ENCODE results near the gene SLC2A3. TPM values are rescaled to one million over a fixed set of nuclear protein-coding genes. Genes with fewer than 3 reads are reported as not detected.
"Not testable (repeated sequence)": the region's sequence is repeated elsewhere in the genome, so short reads cannot be mapped to it uniquely, and the experiment has no call there.

SLC2A3 gene
- total RNA-seq, 1 donor from 2014 or later, result 80.3 TPM

- peak overlapping the region; percentile 68 for H3K27ac Mint-ChIP-seq (ENCODE audit: unreplicated experiment)
- no peaks in the 10 kb centered on the region for H3K36me3 Mint-ChIP-seq (ENCODE audit: unreplicated experiment)
- H3K4me1 Mint-ChIP-seq (ENCODE audit: unreplicated experiment), result peaks cover 14% of the 10 kb centered on the region
- no peaks in the 10 kb centered on the region for H3K27me3 Mint-ChIP-seq (ENCODE audit: unreplicated experiment)
- TF ChIP-seq CTCF (IDR thresholded peaks at IDR 0.05), result no peak
- DNase-seq (ENCODE audit: extremely low spot score, unreplicated experiment), result no peak
- H3K4me3 Mint-ChIP-seq (ENCODE audit: unreplicated experiment), result no peak overlapping the region
- H3K9me3 Mint-ChIP-seq (ENCODE audit: unreplicated experiment), result no peaks in the 10 kb centered on the region
Measured at GRCh38 chr12:7905071-7905470, 30.9 kb downstream of the SLC2A3 start.

DNA sequence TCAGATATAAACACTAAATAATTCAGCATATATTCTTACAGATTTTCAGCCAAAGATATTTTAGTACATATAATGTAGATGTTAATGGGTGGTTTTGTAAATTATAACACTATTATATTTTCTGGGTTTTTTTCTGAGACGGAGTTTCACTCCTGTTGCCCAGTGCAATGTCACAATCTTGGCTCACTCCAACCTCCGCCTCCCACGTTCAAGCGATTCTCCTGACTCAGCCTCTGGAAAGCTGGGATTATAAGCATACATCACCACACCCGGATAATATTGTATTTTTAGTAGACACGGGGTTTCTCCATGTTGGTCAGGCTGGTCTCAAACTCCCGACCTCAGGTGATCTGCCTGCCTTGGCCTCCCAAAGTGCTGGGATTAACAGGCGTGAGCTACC, 33.6 kb downstream of the SLC2A3 start:
- not testable (repeated sequence) for H3K36me3 Mint-ChIP-seq (ENCODE audit: unreplicated experiment); H3K9me3 Mint-ChIP-seq (ENCODE audit: unreplicated experiment); H3K27ac Mint-ChIP-seq (ENCODE audit: unreplicated experiment)

DNA sequence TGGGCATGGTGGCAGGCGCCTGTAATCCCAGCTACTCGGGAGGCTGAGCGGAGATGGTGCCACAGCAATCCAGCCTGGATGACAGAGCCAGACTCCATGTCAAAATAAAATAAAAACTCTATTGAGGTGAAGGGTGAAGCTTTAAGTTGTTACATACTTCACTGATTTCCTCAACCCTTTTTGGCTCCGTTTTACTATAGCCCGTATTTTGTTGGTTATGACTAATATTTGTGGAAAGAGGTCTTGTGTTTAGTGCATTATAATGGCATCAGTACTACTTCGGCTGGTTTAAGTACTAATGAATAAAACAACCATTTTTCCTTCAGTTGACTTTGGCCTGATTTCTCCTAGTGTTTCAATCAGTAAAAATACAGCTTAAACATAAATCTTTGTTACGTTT, 36.2 kb downstream of the SLC2A3 start:
- Mint-ChIP-seq H3K4me3 (ENCODE audit: unreplicated experiment) (no peak overlapping the region), H3K9me3 (ENCODE audit: unreplicated experiment) (no peaks in the 10 kb centered on the region), H3K27me3 (ENCODE audit: unreplicated experiment) (no peaks in the 10 kb centered on the region), H3K4me1 (ENCODE audit: unreplicated experiment) (peaks cover under 1% of the 10 kb centered on the region), H3K27ac (ENCODE audit: unreplicated experiment) (no peak overlapping the region), H3K36me3 (ENCODE audit: unreplicated experiment) (no peaks in the 10 kb centered on the region)
- DNase-seq (ENCODE audit: extremely low spot score, unreplicated experiment), result no peak
- no peak for TF ChIP-seq CTCF (IDR thresholded peaks at IDR 0.05)

More for the DNA sequence above, 33.6 kb downstream of the SLC2A3 start:
- H3K27me3 Mint-ChIP-seq (ENCODE audit: unreplicated experiment); H3K4me3 Mint-ChIP-seq (ENCODE audit: unreplicated experiment); DNase-seq (ENCODE audit: extremely low spot score, unreplicated experiment): not testable (repeated sequence)
- H3K4me1 Mint-ChIP-seq (ENCODE audit: unreplicated experiment), result peaks cover 14% of the 10 kb centered on the region

- H3K27me3 Mint-ChIP-seq (ENCODE audit: unreplicated experiment); H3K4me3 Mint-ChIP-seq (ENCODE audit: unreplicated experiment); H3K9me3 Mint-ChIP-seq (ENCODE audit: unreplicated experiment): not testable (repeated sequence)
Measured at GRCh38 chr12:7896726-7897125, 39.3 kb downstream of the SLC2A3 start.

DNA sequence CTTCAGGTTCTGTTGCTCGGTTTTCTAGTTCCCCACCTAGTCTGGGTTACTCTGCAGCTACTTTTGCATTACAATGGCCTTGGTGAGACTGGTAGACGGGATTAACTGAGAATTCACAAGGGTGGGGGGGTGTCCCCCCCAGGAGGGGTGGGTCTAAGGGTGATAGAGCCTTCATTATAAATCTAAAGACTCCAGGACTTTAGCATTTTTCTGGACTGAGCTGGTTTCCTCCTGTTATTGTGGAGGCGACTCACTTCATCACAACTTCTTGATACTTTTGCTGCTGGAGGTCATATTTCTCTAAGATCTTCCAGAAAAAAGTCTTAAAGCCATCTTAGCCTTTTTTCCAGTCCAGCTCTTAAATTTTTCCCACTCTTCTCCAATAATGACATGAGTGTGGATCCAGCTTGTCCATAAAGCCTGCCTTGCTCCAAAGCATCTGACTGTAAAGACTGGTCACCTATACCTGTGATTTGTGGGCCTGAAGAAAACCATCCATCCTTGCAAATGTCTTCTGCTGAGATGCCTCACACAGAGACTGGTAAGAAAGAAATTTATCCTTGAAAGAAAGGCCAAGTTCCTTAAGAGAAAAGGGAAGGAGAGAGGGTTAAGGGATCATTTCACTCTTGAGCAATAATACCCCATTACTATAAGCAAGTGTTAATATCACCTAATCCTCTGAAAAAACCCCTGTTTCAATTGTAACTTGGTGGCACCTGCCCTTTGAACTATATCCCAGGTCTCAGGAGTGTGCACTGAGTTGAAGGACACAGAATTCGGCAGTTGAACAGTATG, 43.6 kb downstream of the SLC2A3 start:
- H3K4me3 Mint-ChIP-seq (ENCODE audit: unreplicated experiment), result no peak overlapping the region
- H3K27ac Mint-ChIP-seq (ENCODE audit: unreplicated experiment), result no peak overlapping the region
- no peaks in the 10 kb centered on the region for H3K9me3 Mint-ChIP-seq (ENCODE audit: unreplicated experiment)
- no peak for DNase-seq (ENCODE audit: extremely low spot score, unreplicated experiment)
- TF ChIP-seq CTCF (IDR thresholded peaks at IDR 0.05), result no peak
- no peaks in the 10 kb centered on the region for H3K27me3 Mint-ChIP-seq (ENCODE audit: unreplicated experiment)
- no peaks in the 10 kb centered on the region for H3K36me3 Mint-ChIP-seq (ENCODE audit: unreplicated experiment)
- peaks cover 17% of the 10 kb centered on the region for H3K4me1 Mint-ChIP-seq (ENCODE audit: unreplicated experiment)

More at GRCh38 chr12:7896726-7897125, 39.3 kb downstream of the SLC2A3 start:
- H3K4me1 Mint-ChIP-seq (ENCODE audit: unreplicated experiment); H3K36me3 Mint-ChIP-seq (ENCODE audit: unreplicated experiment); H3K27ac Mint-ChIP-seq (ENCODE audit: unreplicated experiment); DNase-seq (ENCODE audit: extremely low spot score, unreplicated experiment): not testable (repeated sequence)

GRCh38 chr12:7884689-7885088, 51.3 kb downstream of the SLC2A3 start:
- no peaks in the 10 kb centered on the region for H3K27me3 Mint-ChIP-seq (ENCODE audit: unreplicated experiment)
- no peak for TF ChIP-seq CTCF (IDR thresholded peaks at IDR 0.05)
- H3K36me3 Mint-ChIP-seq (ENCODE audit: unreplicated experiment), result no peaks in the 10 kb centered on the region
- H3K27ac Mint-ChIP-seq (ENCODE audit: unreplicated experiment), result no peak overlapping the region
- peaks cover 6% of the 10 kb centered on the region for H3K4me1 Mint-ChIP-seq (ENCODE audit: unreplicated experiment)
- H3K4me3 Mint-ChIP-seq (ENCODE audit: unreplicated experiment), result no peak overlapping the region
- no peak for DNase-seq (ENCODE audit: extremely low spot score, unreplicated experiment)
- no peaks in the 10 kb centered on the region for H3K9me3 Mint-ChIP-seq (ENCODE audit: unreplicated experiment)

GRCh38 chr12:7881736-7882120, 54.3 kb downstream of the SLC2A3 start:
- not testable (repeated sequence) for H3K4me1 Mint-ChIP-seq (ENCODE audit: unreplicated experiment); H3K27ac Mint-ChIP-seq (ENCODE audit: unreplicated experiment); H3K36me3 Mint-ChIP-seq (ENCODE audit: unreplicated experiment); H3K27me3 Mint-ChIP-seq (ENCODE audit: unreplicated experiment); H3K4me3 Mint-ChIP-seq (ENCODE audit: unreplicated experiment); DNase-seq (ENCODE audit: extremely low spot score, unreplicated experiment); H3K9me3 Mint-ChIP-seq (ENCODE audit: unreplicated experiment)

- not testable (repeated sequence) for H3K9me3 Mint-ChIP-seq (ENCODE audit: unreplicated experiment); H3K27ac Mint-ChIP-seq (ENCODE audit: unreplicated experiment); H3K4me1 Mint-ChIP-seq (ENCODE audit: unreplicated experiment); DNase-seq (ENCODE audit: extremely low spot score, unreplicated experiment); H3K36me3 Mint-ChIP-seq (ENCODE audit: unreplicated experiment); H3K4me3 Mint-ChIP-seq (ENCODE audit: unreplicated experiment); H3K27me3 Mint-ChIP-seq (ENCODE audit: unreplicated experiment)
Measured at GRCh38 chr12:7880952-7881735, 54.8 kb downstream of the SLC2A3 start.
